ENCODE results near the gene ADAMTS20. TPM values are rescaled to one million over a fixed set of nuclear protein-coding genes. Genes with fewer than 3 reads are reported as not detected.

ADAMTS20 gene
- total RNA-seq, 2 donors from 2014 or later: 0.70 to 1.1 TPM

DNA sequence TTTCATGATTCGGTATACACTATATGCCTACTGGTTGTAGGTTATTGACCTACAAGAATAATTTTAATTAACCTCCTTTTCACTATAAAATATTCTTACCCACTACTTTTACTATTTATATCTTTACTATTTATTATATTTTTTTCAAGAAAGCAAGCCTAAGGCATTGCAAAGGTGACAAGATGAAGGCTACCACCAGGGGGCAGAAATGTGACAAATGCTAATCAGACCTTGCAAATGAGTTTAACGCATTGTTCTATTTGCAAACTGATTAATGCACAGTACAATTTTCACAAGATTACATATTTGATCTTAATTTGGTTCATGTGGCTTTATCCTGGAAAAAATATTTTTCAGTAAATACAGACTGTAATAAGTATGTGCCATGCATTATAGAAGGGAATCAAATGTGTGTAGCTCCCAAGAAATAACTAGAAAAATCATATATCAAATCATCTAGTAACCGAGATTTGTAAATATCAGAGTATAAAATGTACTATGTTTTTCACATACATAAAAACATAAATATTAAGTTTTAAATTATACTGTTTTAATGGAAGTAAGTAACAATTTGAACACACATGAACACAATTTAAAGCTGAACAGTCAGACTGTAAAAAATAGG is 107.0 kb downstream of the ADAMTS20 start:
- DNase-seq: peak; percentile 89
- Histone ChIP-seq H3K27ac (ENCODE audit: low read depth, low read length) (no peak overlapping the region), H3K4me1 (ENCODE audit: control insufficient read depth, insufficient read depth, low read length) (no peaks in the 10 kb centered on the region), H3K36me3 (ENCODE audit: control insufficient read depth, insufficient read depth, low read length) (no peaks in the 10 kb centered on the region), H3K27me3 (ENCODE audit: control insufficient read depth, insufficient read depth, low read length, poor library complexity, severe bottlenecking) (no peaks in the 10 kb centered on the region), H3K9me3 (ENCODE audit: control insufficient read depth, low read length) (no peaks in the 10 kb centered on the region), H3K4me3 (ENCODE audit: low read length) (no peak overlapping the region), H3K9ac (ENCODE audit: extremely low read depth, low read length, poor library complexity, severe bottlenecking) (no peak overlapping the region)
- Mint-ChIP-seq H3K27me3 (ENCODE audit: insufficient read depth) (no peaks in the 10 kb centered on the region), H3K4me1 (no peaks in the 10 kb centered on the region), H3K36me3 (ENCODE audit: low read depth) (no peaks in the 10 kb centered on the region), H3K27ac (no peak overlapping the region), H3K9me3 (peaks cover 4% of the 10 kb centered on the region), H3K4me3 (no peak overlapping the region)
- TF ChIP-seq, protein P1, sequence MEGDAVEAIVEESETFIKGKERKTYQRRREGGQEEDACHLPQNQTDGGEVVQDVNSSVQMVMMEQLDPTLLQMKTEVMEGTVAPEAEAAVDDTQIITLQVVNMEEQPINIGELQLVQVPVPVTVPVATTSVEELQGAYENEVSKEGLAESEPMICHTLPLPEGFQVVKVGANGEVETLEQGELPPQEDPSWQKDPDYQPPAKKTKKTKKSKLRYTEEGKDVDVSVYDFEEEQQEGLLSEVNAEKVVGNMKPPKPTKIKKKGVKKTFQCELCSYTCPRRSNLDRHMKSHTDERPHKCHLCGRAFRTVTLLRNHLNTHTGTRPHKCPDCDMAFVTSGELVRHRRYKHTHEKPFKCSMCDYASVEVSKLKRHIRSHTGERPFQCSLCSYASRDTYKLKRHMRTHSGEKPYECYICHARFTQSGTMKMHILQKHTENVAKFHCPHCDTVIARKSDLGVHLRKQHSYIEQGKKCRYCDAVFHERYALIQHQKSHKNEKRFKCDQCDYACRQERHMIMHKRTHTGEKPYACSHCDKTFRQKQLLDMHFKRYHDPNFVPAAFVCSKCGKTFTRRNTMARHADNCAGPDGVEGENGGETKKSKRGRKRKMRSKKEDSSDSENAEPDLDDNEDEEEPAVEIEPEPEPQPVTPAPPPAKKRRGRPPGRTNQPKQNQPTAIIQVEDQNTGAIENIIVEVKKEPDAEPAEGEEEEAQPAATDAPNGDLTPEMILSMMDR (conservative IDR thresholded peaks at IDR 0.05): peak; percentile 99
- 70% methylated on average over 1 of the region's 3 CpGs; no CpG with 5 or more reads in 1 of the 2 experiments for WGBS, 2 experiments (ENCODE audit: insufficient coverage in 1 of 2, insufficient read length in 1 of 2)

DNA sequence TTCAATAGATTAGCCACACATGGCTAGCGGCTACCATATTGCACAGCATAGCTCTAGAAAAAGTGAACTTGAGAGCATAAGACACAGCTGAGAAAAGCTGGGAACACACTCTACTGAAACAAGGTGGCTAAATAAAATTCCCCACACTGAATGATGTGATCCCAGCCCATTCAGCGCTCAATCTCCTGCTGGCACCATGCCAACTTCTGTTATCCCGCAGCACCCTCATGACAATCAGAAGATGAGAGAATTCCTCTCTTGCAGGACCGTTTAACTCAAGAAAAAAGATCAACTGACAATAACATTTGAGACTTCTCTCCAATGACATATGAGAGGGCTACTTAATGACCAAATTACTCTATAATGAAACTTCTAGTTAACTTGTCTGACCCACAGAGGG is 115.4 kb downstream of the ADAMTS20 start:
- 89 to 93% methylated on average over 3 to 4 of the region's 4 CpGs for WGBS, 2 experiments (ENCODE audit: insufficient coverage in 1 of 2, insufficient read length in 1 of 2)
- Histone ChIP-seq H3K27me3 (ENCODE audit: control insufficient read depth, insufficient read depth, low read length, poor library complexity, severe bottlenecking) (no peaks in the 10 kb centered on the region), H3K4me3 (ENCODE audit: low read length) (no peak overlapping the region), H3K9me3 (ENCODE audit: control insufficient read depth, low read length) (no peaks in the 10 kb centered on the region), H3K4me1 (ENCODE audit: control insufficient read depth, insufficient read depth, low read length) (no peaks in the 10 kb centered on the region), H3K9ac (ENCODE audit: extremely low read depth, low read length, poor library complexity, severe bottlenecking) (no peak overlapping the region), H3K27ac (ENCODE audit: low read depth, low read length) (no peak overlapping the region), H3K36me3 (ENCODE audit: control insufficient read depth, insufficient read depth, low read length) (no peaks in the 10 kb centered on the region)
- Mint-ChIP-seq H3K4me1 (no peaks in the 10 kb centered on the region), H3K4me3 (no peak overlapping the region), H3K27ac (no peak overlapping the region), H3K36me3 (ENCODE audit: low read depth) (no peaks in the 10 kb centered on the region), H3K9me3 (no peaks in the 10 kb centered on the region), H3K27me3 (ENCODE audit: insufficient read depth) (no peaks in the 10 kb centered on the region)
- TF ChIP-seq, protein P1 (conservative IDR thresholded peaks at IDR 0.05): no peak
- DNase-seq: no peak

DNA sequence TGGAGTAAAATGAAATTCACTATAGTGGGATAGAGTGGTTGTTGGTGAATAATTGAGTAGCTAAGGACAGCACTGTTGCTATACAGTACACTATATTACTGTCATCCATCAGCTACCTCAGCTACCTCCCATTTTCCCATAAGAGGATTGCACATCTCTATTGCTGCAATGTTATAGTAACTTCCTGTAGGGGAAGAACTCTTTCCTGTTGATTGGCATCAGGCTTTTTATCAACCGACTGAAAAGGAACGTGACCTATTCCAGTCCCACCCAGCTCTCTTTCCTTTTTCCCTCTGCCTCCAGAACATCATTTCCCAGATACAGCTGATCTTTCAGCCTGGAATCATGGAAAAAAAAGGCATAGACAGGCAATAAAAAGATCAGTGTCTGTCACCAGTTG is 117.4 kb downstream of the ADAMTS20 start:
- H3K9me3 ChIP-seq (ENCODE audit: control insufficient read depth, low read length): no peaks in the 10 kb centered on the region
- no peaks in the 10 kb centered on the region for H3K36me3 ChIP-seq (ENCODE audit: control insufficient read depth, insufficient read depth, low read length)
- no peaks in the 10 kb centered on the region for H3K36me3 Mint-ChIP-seq (ENCODE audit: low read depth)
- H3K4me3 Mint-ChIP-seq: no peak overlapping the region
- DNase-seq: no peak
- no peak overlapping the region for H3K9ac ChIP-seq (ENCODE audit: extremely low read depth, low read length, poor library complexity, severe bottlenecking)
- H3K9me3 Mint-ChIP-seq: no peaks in the 10 kb centered on the region
- no peaks in the 10 kb centered on the region for H3K27me3 Mint-ChIP-seq (ENCODE audit: insufficient read depth)
- H3K27ac ChIP-seq (ENCODE audit: low read depth, low read length): no peak overlapping the region
- no peaks in the 10 kb centered on the region for H3K4me1 ChIP-seq (ENCODE audit: control insufficient read depth, insufficient read depth, low read length)
- H3K27ac Mint-ChIP-seq: no peak overlapping the region
- H3K4me1 Mint-ChIP-seq: no peaks in the 10 kb centered on the region
- H3K4me3 ChIP-seq (ENCODE audit: low read length): no peak overlapping the region
- no peaks in the 10 kb centered on the region for H3K27me3 ChIP-seq (ENCODE audit: control insufficient read depth, insufficient read depth, low read length, poor library complexity, severe bottlenecking)
- TF ChIP-seq, protein P1 (conservative IDR thresholded peaks at IDR 0.05): no peak
- 58 to 61% methylated on average over 2 of the region's 2 CpGs for WGBS, 2 experiments (ENCODE audit: insufficient coverage in 1 of 2, insufficient read length in 1 of 2)

All from endodermal cell (in vitro differentiated cells).